PC-9 (cell line): ENCODE data around the gene CD6. TPM values are rescaled to one million over a fixed set of nuclear protein-coding genes. Genes with fewer than 3 reads are reported as not detected.

Experiments
- BruUV-seq: library from RNA; stranded (reverse); fragments of 400-500 nt; replicated peaks from 2 replicates; lab custom pipeline; 2021; lab: Mats Ljungman, UMichigan
- CTCF ChIA-PET: fragments of 300-600 bp; sonication (Branson Sonifier 250); formaldehyde crosslinking; loops from one replicate; lab custom pipeline; 2022; ENCODE audit warnings: antibody characterized with exemption; lab: Charles Lee
- POLR2A ChIA-PET: fragments of 300-600 bp; sonication (Branson Sonifier 250); formaldehyde crosslinking; loops from one replicate; lab custom pipeline; 2022; ENCODE audit warnings: antibody characterized with exemption; ENCODE audit not compliant: unreplicated experiment; lab: Charles Lee
- DNase-seq, 2 experiments: peaks; one replicate each; pipeline versions ENCODE4 v3.0.0 to v3.0.0-alpha.2; 2015 to 2022; ENCODE audit warnings: mixed read lengths in 1 of 2
- H2AFZ ChIP-seq: fragments of 200-600 bp; sonication (generic); 2 replicates; pipeline ENCODE4 v1.8.1; 2017; ENCODE audit warnings: antibody characterized with exemption
- H3F3A ChIP-seq: fragments of 200-600 bp; sonication (generic); 2 replicates; pipeline ENCODE4 v1.8.1; 2017; ENCODE audit warnings: antibody characterized with exemption, mild to moderate bottlenecking, low read depth; ENCODE audit not compliant: insufficient read depth
- H3K27ac ChIP-seq: fragments of 200-600 bp; sonication (generic); 2 replicates; pipeline ENCODE4 v1.6.1; 2016; ENCODE audit warnings: mixed run types
- H3K27me3 ChIP-seq: fragments of 200-600 bp; sonication (generic); 2 replicates; pipeline ENCODE4 v1.6.1; 2016; ENCODE audit warnings: low read depth, mixed run types; ENCODE audit not compliant: insufficient read depth
- H3K36me3 ChIP-seq: fragments of 200-600 bp; sonication (generic); 2 replicates; pipeline ENCODE4 v1.6.1; 2016; ENCODE audit warnings: low read depth, mixed run types
- H3K4me1 ChIP-seq: fragments of 200-600 bp; sonication (generic); replicated peaks from 2 replicates; pipeline ENCODE4 v1.6.1; 2016; ENCODE audit warnings: mixed run types; ENCODE audit not compliant: insufficient read depth
- H3K4me2 ChIP-seq: fragments of 200-600 bp; sonication (generic); 2 replicates; pipeline ENCODE4 v1.6.1; 2017; ENCODE audit warnings: mixed run types
- H3K4me3 ChIP-seq: fragments of 200-600 bp; sonication (generic); 2 replicates; pipeline ENCODE4 v1.6.1; 2016; ENCODE audit warnings: mixed run types
- H3K79me2 ChIP-seq: fragments of 200-600 bp; sonication (generic); 2 replicates; pipeline ENCODE4 v1.6.1; 2017; ENCODE audit warnings: low read depth, mixed run types
- H3K9me2 ChIP-seq: fragments of 200-600 bp; sonication (generic); 2 replicates; pipeline ENCODE4 v1.8.1; 2017; ENCODE audit warnings: mild to moderate bottlenecking; ENCODE audit not compliant: insufficient read depth
- H3K9me3 ChIP-seq: fragments of 200-600 bp; sonication (generic); 2 replicates; pipeline ENCODE4 v1.8.1; 2016; ENCODE audit warnings: low read depth; ENCODE audit not compliant: insufficient read depth
- H4K20me1 ChIP-seq: fragments of 200-600 bp; sonication (generic); 2 replicates; pipeline ENCODE4 v1.8.1; 2017; ENCODE audit not compliant: insufficient read depth
- CTCF ChIP-seq: fragments of 200-600 bp; sonication (generic); conservative IDR thresholded peaks from 2 replicates; pipeline ENCODE4 v1.6.1; 2017; ENCODE audit warnings: mixed run types, antibody characterized with exemption, mild to moderate bottlenecking, moderate library complexity
- EZH2 ChIP-seq: fragments of 200-600 bp; sonication (generic); IDR thresholded peaks from 2 replicates; pipeline ENCODE4 v1.8.0; 2017; ENCODE audit warnings: antibody characterized with exemption, low read depth
- intact Hi-C: fragments of 100-400 bp; cut with micrococcal nuclease; formaldehyde crosslinking; loops from one replicate; pipeline ENCODE4 v1.10.0; 2022; ENCODE audit not compliant: unreplicated experiment
- total RNA-seq: library from RNA; stranded (reverse); gene quantifications from 2 replicates; pipeline ENCODE4 v1.2.3, GENCODE V29; 2021

CD6 gene
- total RNA-seq, 1 experiment from 2014 or later = 0.74 TPM

DNA sequence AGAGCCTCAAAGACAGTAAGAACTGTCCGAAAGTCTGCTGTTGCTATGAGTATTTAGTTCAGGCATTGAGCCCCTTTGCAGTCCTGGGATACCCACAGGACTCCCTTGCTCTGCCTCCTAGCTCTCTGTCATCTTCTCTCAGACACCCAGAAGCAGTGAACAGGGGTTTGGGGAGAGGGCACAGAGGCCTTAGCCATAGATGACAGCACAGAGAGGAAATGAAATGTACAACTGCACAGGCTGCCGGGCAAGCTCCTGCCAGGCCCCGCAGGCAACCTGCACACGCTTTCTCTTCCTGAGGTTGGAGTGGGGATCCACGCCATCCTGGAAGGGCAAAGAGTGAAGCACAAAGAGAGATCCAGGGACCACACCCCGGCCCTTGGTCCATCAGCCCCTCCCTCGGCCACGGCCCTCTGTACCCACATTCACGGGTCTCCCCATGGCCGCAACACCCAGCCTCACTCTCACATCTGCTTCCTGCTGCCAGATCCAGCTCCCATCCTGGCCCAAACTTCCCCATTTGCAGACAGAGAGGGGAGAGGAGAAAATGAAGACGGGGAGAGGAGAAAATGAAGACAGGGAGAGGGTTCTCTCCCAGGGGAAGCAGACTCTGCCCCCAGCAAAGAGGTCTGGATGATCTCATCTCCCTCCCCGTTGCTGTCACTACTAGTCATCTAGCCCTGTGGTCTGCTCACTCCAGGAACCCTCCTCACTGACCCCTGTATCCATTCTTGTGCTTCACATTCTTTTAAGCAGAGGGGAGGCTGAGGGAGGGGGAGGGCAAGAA, 40.7 kb downstream of the CD6 start:
- H3K4me3 ChIP-seq = no peak overlapping the region
- no peaks in the 10 kb centered on the region for H3K4me1 ChIP-seq
- no peaks in the 10 kb centered on the region for H3F3A ChIP-seq
- POLR2A ChIA-PET = no interaction called here
- H3K79me2 ChIP-seq = no peaks in the 10 kb centered on the region
- H2AFZ ChIP-seq = no peak overlapping the region
- H4K20me1 ChIP-seq = no peaks in the 10 kb centered on the region
- H3K9me2 ChIP-seq = no peaks in the 10 kb centered on the region
- H3K9me3 ChIP-seq = no peaks in the 10 kb centered on the region
- no peak for DNase-seq
- intact Hi-C loops = no loop called here
- H3K36me3 ChIP-seq = no peaks in the 10 kb centered on the region
- no peak overlapping the region for H3K27ac ChIP-seq
- CTCF ChIA-PET = no interaction called here
- TF ChIP-seq CTCF = no peak
- TF ChIP-seq EZH2 = no peak
- BruUV-seq = no TSS peak
- peaks cover 55% of the 10 kb centered on the region for H3K27me3 ChIP-seq
- H3K4me2 ChIP-seq = no peak overlapping the region

- intact Hi-C loops = no loop called here
- peaks cover 60% of the 10 kb centered on the region for H3K27me3 ChIP-seq
- H4K20me1 ChIP-seq = no peaks in the 10 kb centered on the region
- DNase-seq = no peak
- no TSS peak for BruUV-seq
- H3F3A ChIP-seq = no peaks in the 10 kb centered on the region
- H3K36me3 ChIP-seq = no peaks in the 10 kb centered on the region
- H3K4me2 ChIP-seq = no peak overlapping the region
- H3K79me2 ChIP-seq = no peaks in the 10 kb centered on the region
- no peaks in the 10 kb centered on the region for H3K4me1 ChIP-seq
- H3K27ac ChIP-seq = no peak overlapping the region
- no peaks in the 10 kb centered on the region for H3K9me2 ChIP-seq
- TF ChIP-seq CTCF (no peak), EZH2 (no peak)
- no peaks in the 10 kb centered on the region for H3K9me3 ChIP-seq
- CTCF ChIA-PET = no interaction called here
- no peak overlapping the region for H2AFZ ChIP-seq
- POLR2A ChIA-PET = no interaction called here
- H3K4me3 ChIP-seq = no peak overlapping the region
Observed at GRCh38 chr11:61012737-61013215, 41.3 kb downstream of the CD6 start.

DNA sequence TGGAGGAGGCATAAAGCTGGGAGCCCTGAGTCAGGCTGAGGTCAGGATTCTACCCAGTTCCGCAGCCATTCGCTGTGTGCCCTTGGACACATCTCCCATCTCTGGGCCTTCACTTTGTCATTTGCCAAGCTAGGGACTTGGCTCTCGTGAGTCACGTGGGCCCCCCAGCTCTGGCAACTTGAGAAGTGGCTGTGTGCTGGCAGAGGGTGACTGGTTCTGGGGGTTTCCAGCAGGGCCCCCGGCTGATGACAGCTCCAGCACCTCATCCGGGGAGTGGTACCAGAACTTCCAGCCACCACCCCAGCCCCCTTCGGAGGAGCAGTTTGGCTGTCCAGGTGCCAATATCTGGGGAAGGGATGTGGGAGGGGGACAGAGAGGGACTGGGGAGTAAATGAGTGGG, 46.6 kb downstream of the CD6 start:
- CTCF ChIA-PET = no interaction called here
- Histone ChIP-seq H3K4me1 (no peaks in the 10 kb centered on the region), H3K27ac (no peak overlapping the region), H4K20me1 (no peaks in the 10 kb centered on the region), H3K79me2 (no peaks in the 10 kb centered on the region), H3K36me3 (no peaks in the 10 kb centered on the region), H3K4me2 (no peak overlapping the region), H3K9me2 (no peaks in the 10 kb centered on the region), H3K4me3 (no peak overlapping the region), H3K9me3 (no peaks in the 10 kb centered on the region), H2AFZ (no peak overlapping the region), H3F3A (no peaks in the 10 kb centered on the region), H3K27me3 (peaks cover 80% of the 10 kb centered on the region)
- POLR2A ChIA-PET = no interaction called here
- no TSS peak for BruUV-seq
- intact Hi-C loops = no loop called here
- no peak for DNase-seq
- no peak for TF ChIP-seq EZH2
- no peak for TF ChIP-seq CTCF
